KOPT-K1 (cell line): ENCODE results near the gene ATRN.

Source experiments
- H3K27ac ChIP-seq: fragments of 200-600 bp; sonication (generic); 2 replicates; pipeline ENCODE4 v1.5.1; 2016; ENCODE audit warnings: antibody characterized with exemption, mild to moderate bottlenecking, low read depth, low read length; ENCODE audit not compliant: poor library complexity, severe bottlenecking
- H3K36me3 ChIP-seq: fragments of 200-600 bp; sonication (generic); 2 replicates; pipeline ENCODE4 v1.5.1; 2017; ENCODE audit warnings: antibody characterized with exemption, mild to moderate bottlenecking, low read length, moderate library complexity; ENCODE audit not compliant: insufficient read depth
- H3K9me3 ChIP-seq: fragments of 200-600 bp; sonication (generic); 2 replicates; pipeline ENCODE4 v1.5.1; 2017; ENCODE audit warnings: antibody characterized with exemption, low read length, mild to moderate bottlenecking; ENCODE audit not compliant: insufficient read depth, poor library complexity, severe bottlenecking

ATRN gene

DNA sequence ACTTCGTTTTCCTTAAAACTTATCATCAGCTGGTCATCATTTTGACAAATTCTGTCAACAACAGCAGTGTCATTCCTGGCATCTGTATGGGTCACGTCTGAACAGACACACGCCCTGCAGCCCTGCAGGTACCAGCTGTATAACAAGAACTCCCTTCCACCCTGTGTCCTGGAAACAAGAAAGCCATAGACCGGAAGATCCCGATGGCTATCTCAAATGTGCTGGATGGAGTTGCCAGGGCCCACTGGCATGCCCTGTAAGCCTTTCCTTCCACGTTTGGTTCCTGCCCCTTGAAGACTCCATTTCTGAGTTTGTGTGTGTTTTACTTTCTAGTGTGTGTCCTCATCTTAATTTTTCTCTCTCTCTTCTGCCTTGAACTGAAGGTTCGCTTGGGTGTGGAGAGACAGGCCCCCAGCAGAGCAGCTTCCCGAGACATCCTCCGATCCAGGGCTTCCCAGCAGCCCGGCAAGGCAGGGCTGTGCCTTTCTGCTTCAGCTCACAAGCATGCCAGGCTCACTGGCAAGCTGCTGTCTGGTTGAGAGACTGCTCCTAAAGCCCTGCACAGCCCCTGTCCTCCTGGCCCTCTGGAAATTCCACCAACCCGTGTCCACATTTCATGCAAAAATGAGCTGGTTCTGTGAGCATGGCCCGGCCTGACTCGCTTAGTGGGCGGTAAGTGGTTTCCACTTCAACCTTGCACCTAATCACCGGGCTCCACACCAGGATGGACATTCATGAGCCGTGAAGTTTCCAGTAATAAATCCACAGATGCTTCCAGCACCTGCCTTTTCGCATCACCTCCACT lies 183.7 kb downstream of the ATRN start:
- Histone ChIP-seq H3K27ac (no peak overlapping the region), H3K36me3 (no peaks in the 10 kb centered on the region), H3K9me3 (no peaks in the 10 kb centered on the region)

GRCh38 chr20:3655131-3655405 lies 184.2 kb downstream of the ATRN start:
- Histone ChIP-seq H3K36me3 (no peaks in the 10 kb centered on the region), H3K27ac (no peak overlapping the region), H3K9me3 (no peaks in the 10 kb centered on the region)

DNA sequence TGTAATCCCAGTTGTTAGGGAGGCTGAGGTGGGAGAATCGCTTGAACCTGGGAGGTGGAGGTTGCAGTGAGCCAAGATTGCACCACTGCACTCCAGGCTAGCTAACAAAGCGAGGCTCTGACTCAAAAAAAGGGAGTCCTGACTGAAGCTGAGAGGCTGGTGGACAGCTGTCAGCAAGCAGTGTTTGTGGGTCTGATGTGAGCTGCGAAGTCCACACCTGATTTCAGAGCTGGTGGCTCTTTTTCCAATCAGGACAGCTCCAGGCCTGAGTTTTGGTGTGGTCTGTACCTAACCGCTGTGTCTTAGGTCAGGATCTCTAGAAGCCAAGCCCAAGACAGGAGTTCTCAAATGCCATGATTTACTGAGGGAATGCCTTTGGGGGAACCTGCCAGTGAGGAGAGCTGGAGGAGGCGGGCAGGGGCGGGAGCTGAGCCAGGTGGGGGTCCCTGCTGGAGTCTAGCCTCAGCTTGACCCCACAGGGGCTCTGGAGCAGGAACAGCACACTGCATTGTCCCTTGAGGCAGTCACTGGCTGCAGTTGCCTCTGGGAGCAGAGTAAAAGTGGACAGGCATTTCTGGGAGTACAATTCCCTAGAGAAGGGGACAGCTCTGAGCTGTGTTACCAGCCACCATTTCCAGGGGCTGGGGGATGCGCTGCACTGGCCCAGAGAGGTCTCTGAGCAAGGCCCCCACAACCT lies 187.3 kb downstream of the ATRN start:
- H3K27ac ChIP-seq, result no peak overlapping the region
- no peaks in the 10 kb centered on the region for H3K36me3 ChIP-seq
- H3K9me3 ChIP-seq, result no peaks in the 10 kb centered on the region

- Histone ChIP-seq H3K9me3 (no peaks in the 10 kb centered on the region), H3K36me3 (no peaks in the 10 kb centered on the region), H3K27ac (no peak overlapping the region)
Measured at GRCh38 chr20:3658716-3659491, 188.1 kb downstream of the ATRN start.

DNA sequence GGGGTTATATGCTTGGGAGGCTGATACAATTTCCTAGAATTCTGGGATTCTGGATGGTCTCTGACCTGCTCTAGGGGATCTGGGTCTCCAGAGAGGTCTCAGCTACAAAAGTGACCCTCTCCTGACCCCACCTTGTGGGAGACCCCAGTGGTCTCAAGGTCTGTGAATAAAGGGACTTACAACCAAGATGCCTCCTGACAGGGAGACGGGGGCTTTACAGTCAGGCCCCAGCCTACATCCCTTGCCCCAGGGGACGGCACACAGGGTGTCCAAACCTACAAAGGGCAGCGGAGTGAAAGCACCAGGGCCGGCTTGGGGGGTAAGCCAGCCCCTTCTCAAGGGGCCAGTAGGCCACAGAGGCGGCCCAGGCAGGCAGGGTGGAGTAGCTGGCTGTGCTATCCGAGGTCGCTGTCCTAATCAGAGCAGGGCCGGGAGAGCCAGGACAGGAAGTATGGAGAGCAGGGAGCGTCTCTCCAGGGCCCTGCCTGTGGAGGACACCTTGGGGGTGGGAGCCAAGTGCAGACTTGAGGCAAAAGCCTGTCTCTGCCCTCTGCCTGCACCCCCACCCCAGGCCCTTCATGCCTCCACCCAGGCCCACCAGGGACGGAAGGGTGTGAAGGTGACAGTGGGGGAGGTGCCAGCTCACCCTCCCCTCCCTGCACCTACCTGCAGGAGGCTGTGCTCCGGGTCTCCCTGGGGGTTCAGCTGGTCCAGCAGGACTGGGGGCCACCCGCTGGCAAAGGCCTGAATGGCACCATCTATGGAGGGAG lies 188.9 kb downstream of the ATRN start:
- no peaks in the 10 kb centered on the region for H3K36me3 ChIP-seq
- no peaks in the 10 kb centered on the region for H3K9me3 ChIP-seq
- no peak overlapping the region for H3K27ac ChIP-seq

DNA sequence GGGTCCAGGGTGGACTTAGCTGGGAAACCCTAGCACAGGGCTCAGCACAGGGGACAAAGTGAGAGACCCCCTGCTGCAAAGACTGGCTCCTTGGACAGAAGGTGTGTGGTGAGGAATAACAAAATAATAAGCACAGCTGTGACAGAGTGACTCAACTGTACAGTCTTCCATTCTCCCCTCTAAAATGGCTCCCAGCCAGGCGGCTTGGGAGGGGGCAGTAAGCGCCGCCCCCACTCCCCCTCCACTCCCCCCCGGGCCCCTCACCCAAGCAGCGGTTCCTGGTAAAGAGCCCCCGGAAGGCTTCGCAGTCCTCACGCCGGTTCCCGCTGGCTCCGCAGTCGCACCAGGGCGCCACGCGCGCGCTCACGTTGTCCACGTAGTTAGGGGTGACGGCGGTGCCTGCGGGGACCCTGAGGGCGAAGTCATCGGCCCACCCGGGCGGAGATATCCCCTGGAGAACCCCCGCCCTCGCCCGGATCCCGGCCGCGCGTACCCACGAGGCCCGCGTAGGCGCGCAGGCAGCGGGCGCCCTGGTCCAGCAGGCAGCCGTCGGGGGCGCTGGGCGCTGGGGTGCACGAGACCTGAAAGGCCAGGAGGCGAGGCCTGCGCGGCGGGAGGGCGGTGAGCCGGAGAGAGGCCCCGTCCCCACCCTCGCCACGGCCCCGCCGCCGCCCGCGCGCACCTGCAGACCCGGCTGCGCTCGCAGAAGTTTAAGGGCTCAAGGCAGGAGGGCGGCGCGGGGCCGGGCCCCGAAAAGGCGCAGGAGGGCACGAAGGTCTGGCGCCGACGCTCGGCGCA lies 189.6 kb downstream of the ATRN start:
- H3K9me3 ChIP-seq, result no peaks in the 10 kb centered on the region
- H3K36me3 ChIP-seq, result no peaks in the 10 kb centered on the region
- no peak overlapping the region for H3K27ac ChIP-seq

GRCh38 chr20:3661060-3661813 lies 190.4 kb downstream of the ATRN start:
- no peaks in the 10 kb centered on the region for H3K36me3 ChIP-seq
- no peaks in the 10 kb centered on the region for H3K9me3 ChIP-seq
- no peak overlapping the region for H3K27ac ChIP-seq

- Histone ChIP-seq H3K27ac (no peak overlapping the region), H3K36me3 (no peaks in the 10 kb centered on the region), H3K9me3 (no peaks in the 10 kb centered on the region)
Measured at GRCh38 chr20:3661814-3662665, 191.2 kb downstream of the ATRN start.

DNA sequence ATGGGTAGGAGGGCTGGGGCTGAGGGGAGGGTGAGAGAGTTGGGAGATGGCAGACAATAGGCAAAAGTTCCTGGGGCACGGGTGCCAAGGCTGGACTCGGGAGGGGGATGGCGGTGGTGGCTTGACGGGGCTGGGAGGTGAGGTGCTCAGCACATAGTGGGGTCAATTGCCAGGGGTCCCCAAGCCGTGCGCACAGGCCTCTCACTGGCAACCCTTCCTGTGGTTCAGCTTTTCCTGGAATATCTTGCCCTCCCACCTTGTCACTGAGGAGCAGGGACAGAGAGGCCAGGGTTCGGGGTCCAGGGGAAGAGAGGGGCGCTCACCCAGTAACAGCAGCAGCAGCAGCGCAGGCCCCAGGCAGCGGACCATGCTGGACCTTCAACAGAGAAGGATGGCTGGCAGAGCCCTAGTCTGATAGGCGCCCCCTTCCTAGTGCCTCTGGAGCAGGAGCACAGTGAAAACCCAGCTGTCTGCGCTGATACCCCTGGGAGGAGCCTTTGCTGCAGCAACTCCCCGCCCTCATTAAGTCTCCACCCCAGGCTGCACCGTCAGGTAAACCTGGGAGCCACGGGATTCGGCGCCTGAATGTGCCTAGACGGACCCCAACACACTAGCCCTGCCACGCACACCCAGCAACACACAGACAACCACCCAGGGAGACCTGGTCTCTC lies 192.3 kb downstream of the ATRN start, which contains the start of gene GFRA4:
TSS of gene GFRA4 (minus strand) at position 369 of the 671 bp plus-strand sequence. CDS start at position 369, 0 bp downstream.
- Histone ChIP-seq H3K9me3 (no peaks in the 10 kb centered on the region), H3K36me3 (no peaks in the 10 kb centered on the region), H3K27ac (no peak within 1 kb of the TSS)

DNA sequence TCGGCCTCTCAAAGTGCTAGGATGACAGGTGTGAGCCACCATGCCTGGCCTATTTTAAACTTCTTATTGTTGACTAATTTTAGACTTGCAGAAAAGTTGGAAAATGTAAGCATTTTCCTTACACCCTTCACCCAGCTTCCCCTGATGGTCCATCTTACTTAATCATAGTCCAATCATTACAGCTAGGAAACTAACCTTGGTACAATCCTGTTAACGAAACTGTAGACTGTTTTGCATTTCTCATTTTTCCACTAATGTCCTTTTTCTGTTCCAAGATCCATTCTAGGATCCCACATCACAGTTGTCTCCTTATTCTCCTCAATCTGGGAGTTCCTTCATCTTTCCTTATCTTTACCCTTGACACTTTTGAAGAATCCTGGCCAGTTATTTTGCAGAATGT lies 193.0 kb downstream of the ATRN start:
- Histone ChIP-seq H3K27ac (no peak overlapping the region), H3K36me3 (no peaks in the 10 kb centered on the region), H3K9me3 (no peaks in the 10 kb centered on the region)

- no peak overlapping the region for H3K27ac ChIP-seq
- no peaks in the 10 kb centered on the region for H3K36me3 ChIP-seq
- H3K9me3 ChIP-seq, result no peaks in the 10 kb centered on the region
Measured at GRCh38 chr20:3667434-3668037, 196.7 kb downstream of the ATRN start.

DNA sequence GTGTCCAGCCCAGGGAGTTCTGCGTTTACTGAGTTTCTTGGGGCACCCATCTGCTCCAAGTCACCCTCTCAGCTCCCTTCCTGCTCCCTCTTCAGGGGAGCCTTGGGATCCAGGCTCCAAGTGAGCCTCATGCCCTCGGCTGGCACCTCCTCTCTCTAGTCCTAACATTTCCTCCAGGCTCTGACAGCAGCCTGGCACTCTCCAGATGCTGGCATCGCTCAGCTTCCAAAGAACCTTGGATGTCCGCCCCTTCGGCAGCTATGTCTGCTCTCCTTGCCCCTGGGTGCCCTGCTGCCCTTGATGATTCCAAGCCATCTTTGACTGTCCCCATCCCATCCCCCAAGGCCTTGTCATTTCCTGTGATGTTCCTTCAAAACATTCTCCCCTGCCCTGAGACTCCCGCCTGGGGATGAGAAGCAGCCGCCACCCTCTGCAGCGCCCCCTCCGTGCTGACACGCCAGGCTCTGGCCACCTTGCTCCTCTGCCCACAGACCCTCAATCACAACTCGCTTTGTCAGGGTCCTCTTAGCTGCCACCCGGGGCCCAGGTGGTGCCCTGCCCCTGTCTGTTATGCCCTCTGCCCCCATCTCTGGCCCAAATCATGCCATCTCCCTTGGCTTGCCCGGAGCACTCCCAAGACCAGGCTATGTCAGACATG lies 199.0 kb downstream of the ATRN start:
- H3K9me3 ChIP-seq, result no peaks in the 10 kb centered on the region
- no peaks in the 10 kb centered on the region for H3K36me3 ChIP-seq
- H3K27ac ChIP-seq, result no peak overlapping the region
